Inferior parietal cortex (tissue), 1 donor: ENCODE data around the gene OR51I2.

ENCODE experiments used
- DNase-seq: peaks from one replicate; pipeline ENCODE4 v3.0.0-alpha.2; 2016; ENCODE audit errors: extremely low spot score

The OR51I2 gene

GRCh38 chr11:5505363-5506048 lies 56.4 kb downstream of the OR51I2 start:
- no peak for DNase-seq
